H1 (cell line): ENCODE measurements around the gene BCAS3. TPM values are rescaled to one million over a fixed set of nuclear protein-coding genes. Genes with fewer than 3 reads are reported as not detected.

Experiments
- CREB1 ChIP-seq: IDR thresholded peaks from 2 replicates; pipeline ENCODE4 v1.6.1; 2012; ENCODE audit warnings: inconsistent platforms
- CTCF ChIP-seq, 3 experiments: IDR thresholded peaks; 1 replicate in 2 of 3; 2 replicates in 1 of 3; pipeline versions ENCODE4 v1.5.1 to v1.6.1; 2011; ENCODE audit warnings: low read length in 3 of 3, mild to moderate bottlenecking in 3 of 3, inconsistent platforms in 2 of 3, low read depth in 1 of 3, moderate library complexity in 1 of 3; ENCODE audit not compliant: insufficient read depth in 1 of 3; ENCODE audit errors: control extremely low read depth in 1 of 3
- E2F6 ChIP-seq: IDR thresholded peaks from 2 replicates; pipeline ENCODE4 v1.6.1; 2012; ENCODE audit warnings: inconsistent platforms
- EZH2 ChIP-seq: fragments of 200-600 bp; sonication (generic); IDR thresholded peaks from 2 replicates; pipeline ENCODE4 v1.7.1; 2012; ENCODE audit warnings: low read depth, mild to moderate bottlenecking, moderate library complexity, low read length, inconsistent platforms; ENCODE audit not compliant: severe bottlenecking
- KDM4A ChIP-seq: IDR thresholded peaks from one replicate; pipeline ENCODE4 v1.7.1; 2012; ENCODE audit warnings: low read depth, mild to moderate bottlenecking, moderate library complexity, low read length, inconsistent platforms; ENCODE audit not compliant: severe bottlenecking
- RAD21 ChIP-seq, 2 experiments: IDR thresholded peaks in 1 of 2; conservative IDR thresholded peaks in 1 of 2; 2 replicates each; pipeline ENCODE4 v1.6.1; 2011; ENCODE audit warnings: low read depth in 2 of 2, low read length in 2 of 2, improper control_type of control experiment in 1 of 2, inconsistent platforms in 1 of 2, mild to moderate bottlenecking in 1 of 2, moderate library complexity in 1 of 2
- RBBP5 ChIP-seq: IDR thresholded peaks from 2 replicates; pipeline ENCODE4 v1.7.1; 2012; ENCODE audit warnings: low read depth, mild to moderate bottlenecking, inconsistent platforms, low read length, moderate library complexity, borderline replicate concordance
- RXRA ChIP-seq: IDR thresholded peaks from 2 replicates; pipeline ENCODE4 v1.6.1; 2011; ENCODE audit warnings: low read depth, mild to moderate bottlenecking, low read length, moderate library complexity; ENCODE audit not compliant: insufficient read depth
- SAP30 ChIP-seq: fragments of 300-600 bp; sonication (generic); IDR thresholded peaks from 2 replicates; pipeline ENCODE4 v1.7.1; 2012; ENCODE audit warnings: low read length, moderate library complexity, mild to moderate bottlenecking, inconsistent platforms; ENCODE audit not compliant: insufficient read depth, insufficient replicate concordance
- SRF ChIP-seq: IDR thresholded peaks from 2 replicates; pipeline ENCODE4 v1.6.1; 2011; ENCODE audit warnings: mild to moderate bottlenecking, low read depth, low read length, moderate library complexity
- TEAD4 ChIP-seq: IDR thresholded peaks from 2 replicates; pipeline ENCODE4 v1.6.1; 2012; ENCODE audit warnings: low read depth, low read length, inconsistent platforms, mixed read lengths
- polyA plus RNA-seq, 7 experiments: library from polyadenylated mRNA; depleted of rRNA in 3 of 7; stranded (reverse) in 5 of 7; unstranded in 2 of 7; fragments of >200 nt in 5 of 7; fragments of 200-250 nt in 2 of 7; gene quantifications; 1 replicate in 5 of 7; 2 replicates in 1 of 7; 4 replicates in 1 of 7; pipeline versions ENCODE4 v1.2.1 to v1.2.3, GENCODE V29; 2011 to 2013; ENCODE audit warnings: missing spikeins in 2 of 7, mixed read lengths in 2 of 7
- total RNA-seq: library from RNA; stranded (reverse); fragmentation: NEBNext Ultra II Directional; extraction: Animal tissue kit (Norgen Biotek cat#: 25700); gene quantifications from 2 replicates; pipeline ENCODE4 v1.2.1, GENCODE V29; 2021

Gene BCAS3
- total and polyA plus RNA-seq, 2 of the 8 experiments (the other 6 are each of a cell fraction or from before 2014, with no cell fraction given) = 9.9 to 13.3 TPM

GRCh38 chr17:61410141-61411010 lies 732.7 kb downstream of the BCAS3 start (continued):
- TF ChIP-seq CTCF (IDR thresholded peaks at IDR 0.05; ENCODE audit: control extremely low read depth in 1 of 3, insufficient read depth in 1 of 3, low read depth in 1 of 3, low read length in 3 of 3) (peak; percentile 62 to 83 (median 72)), RXRA (no peak), E2F6 (no peak; the same call in 1 of the 2 replicates), CREB1 (0 out of 2 replicates have a peak, but pooled peaks have one; percentile 16), SRF (no peak), SAP30 (no peak), EZH2 (peak; percentile 97), KDM4A (no peak), RBBP5 (no peak), RAD21 (IDR thresholded peaks at IDR 0.05 in 1 of 2, conservative IDR thresholded peaks at IDR 0.05 in 1 of 2; ENCODE audit: low read depth in 2 of 2, low read length in 2 of 2) (peak; percentile 35 to 55; a peak in 3 of 4 replicates), TEAD4 (no peak)
- TF ChIP-seq, all 59 proteins: peak for 6
